HepG2 (cell line): ENCODE data around the gene CCDC117. TPM values are rescaled to one million over a fixed set of nuclear protein-coding genes. Genes with fewer than 3 reads are reported as not detected.
A peak's percentile ranks its signal among the peaks of the same experiment; 100 is the strongest.

Source experiments
- DMAP1 ChIP-seq: IDR thresholded peaks from 2 replicates; pipeline ENCODE4 v1.6.1; 2016
- DR1 ChIP-seq: sonication (generic); formaldehyde crosslinking; IDR thresholded peaks from 2 replicates; pipeline ENCODE4 v1.8.0; 2021; ENCODE audit warnings: mild to moderate bottlenecking, missing genetic modification reagents, inconsistent platforms
- HES4 ChIP-seq: sonication (generic); formaldehyde crosslinking; IDR thresholded peaks from 2 replicates; pipeline ENCODE4 v1.9.0; 2021; ENCODE audit warnings: mild to moderate bottlenecking, missing genetic modification reagents, borderline replicate concordance
- HNF4G ChIP-seq, 2 experiments: sonication (generic) in 1 of 2; formaldehyde crosslinking in 1 of 2; IDR thresholded peaks; 2 replicates each; pipeline versions ENCODE4 v1.4.0 to v1.6.1; 2011 to 2020; ENCODE audit warnings: borderline replicate concordance in 2 of 2, low read depth in 2 of 2, mild to moderate bottlenecking in 2 of 2, low read length in 1 of 2, missing genetic modification reagents in 1 of 2, moderate library complexity in 1 of 2
- MAFG ChIP-seq: sonication (generic); formaldehyde crosslinking; IDR thresholded peaks from 2 replicates; pipeline ENCODE4 v1.5.1; 2020; ENCODE audit warnings: mild to moderate bottlenecking, missing genetic modification reagents
- RBM22 ChIP-seq: fragments of 200-400 bp; formaldehyde crosslinking; optimal IDR thresholded peaks from 2 replicates; pipeline ENCODE3; 2017; ENCODE audit warnings: mild to moderate bottlenecking, low read length, moderate library complexity
- SMC3 ChIP-seq: IDR thresholded peaks from 2 replicates; pipeline ENCODE4 v1.6.1; 2011; ENCODE audit warnings: low read length, improper control_type of control experiment
- SRF ChIP-seq: IDR thresholded peaks from 2 replicates; pipeline ENCODE4 v1.6.1; 2011; ENCODE audit warnings: mild to moderate bottlenecking, low read depth, low read length, moderate library complexity
- ZNF235 ChIP-seq: sonication (generic); formaldehyde crosslinking; IDR thresholded peaks from 2 replicates; pipeline ENCODE4 v1.8.1; 2023; ENCODE audit warnings: mild to moderate bottlenecking, missing genetic modification reagents, borderline replicate concordance
- ZNF557 ChIP-seq: sonication (generic); formaldehyde crosslinking; IDR thresholded peaks from 2 replicates; pipeline ENCODE4 v1.4.0; 2020; ENCODE audit warnings: missing genetic modification reagents
- ZNF572 ChIP-seq: sonication (generic); formaldehyde crosslinking; IDR thresholded peaks from 2 replicates; pipeline ENCODE4 v1.5.1; 2020; ENCODE audit warnings: mild to moderate bottlenecking, missing genetic modification reagents
- ZNF792 ChIP-seq: IDR thresholded peaks from 2 replicates; pipeline ENCODE4 v1.6.1; 2016
- ZSCAN12 ChIP-seq: sonication (generic); formaldehyde crosslinking; IDR thresholded peaks from 2 replicates; pipeline ENCODE4 v1.9.0; 2021; ENCODE audit warnings: mild to moderate bottlenecking, missing genetic modification reagents
- polyA plus RNA-seq, 8 experiments: library from polyadenylated mRNA; depleted of rRNA in 3 of 8; stranded (reverse) in 7 of 8; unstranded in 1 of 8; fragments of >200 nt; fragmentation: Illumina TruSeq in 4 of 8; extraction: Trizol in 4 of 8; gene quantifications; 2 replicates each; pipeline versions ENCODE4 v1.2.1 to v1.2.3, GENCODE V29; 2011 to 2016; ENCODE audit warnings: low read depth in 4 of 8, missing spikeins in 1 of 8, mixed read lengths in 1 of 8; ENCODE audit not compliant: insufficient read depth in 1 of 8
- total RNA-seq, 5 experiments: library from RNA; depleted of rRNA; stranded (reverse); fragments of >200 nt; fragmentation: Illumina TruSeq; extraction: Trizol; gene quantifications; 2 replicates each; pipeline ENCODE4 v1.2.3, GENCODE V29; 2016; ENCODE audit warnings: low read depth in 1 of 5
- TF ChIP-seq, protein P1 (sequence below): sonication (generic); formaldehyde crosslinking; IDR thresholded peaks from 2 replicates; pipeline ENCODE4 v1.8.0; 2022; ENCODE audit warnings: missing genetic modification reagents, low read depth, mild to moderate bottlenecking, borderline replicate concordance
- TF ChIP-seq, protein P2 (sequence below): sonication (generic); formaldehyde crosslinking; IDR thresholded peaks from 2 replicates; pipeline ENCODE4; 2020; ENCODE audit warnings: missing genetic modification reagents, mild to moderate bottlenecking, borderline replicate concordance
- TF ChIP-seq, protein P3 (sequence below): sonication (generic); formaldehyde crosslinking; IDR thresholded peaks from 2 replicates; pipeline ENCODE4 v1.8.1; 2023; ENCODE audit warnings: mild to moderate bottlenecking, inconsistent platforms, moderate library complexity, missing genetic modification reagents, borderline replicate concordance
- TF ChIP-seq, protein P4 (sequence below): sonication (generic); formaldehyde crosslinking; IDR thresholded peaks from 2 replicates; pipeline ENCODE4 v1.4.0; 2020; ENCODE audit warnings: mild to moderate bottlenecking, missing genetic modification reagents

Gene CCDC117
- total and polyA plus RNA-seq, 2 of the 13 experiments (the other 11 are each of a cell fraction or from before 2014, with no cell fraction given) = 12.6 to 34.2 TPM

DNA sequence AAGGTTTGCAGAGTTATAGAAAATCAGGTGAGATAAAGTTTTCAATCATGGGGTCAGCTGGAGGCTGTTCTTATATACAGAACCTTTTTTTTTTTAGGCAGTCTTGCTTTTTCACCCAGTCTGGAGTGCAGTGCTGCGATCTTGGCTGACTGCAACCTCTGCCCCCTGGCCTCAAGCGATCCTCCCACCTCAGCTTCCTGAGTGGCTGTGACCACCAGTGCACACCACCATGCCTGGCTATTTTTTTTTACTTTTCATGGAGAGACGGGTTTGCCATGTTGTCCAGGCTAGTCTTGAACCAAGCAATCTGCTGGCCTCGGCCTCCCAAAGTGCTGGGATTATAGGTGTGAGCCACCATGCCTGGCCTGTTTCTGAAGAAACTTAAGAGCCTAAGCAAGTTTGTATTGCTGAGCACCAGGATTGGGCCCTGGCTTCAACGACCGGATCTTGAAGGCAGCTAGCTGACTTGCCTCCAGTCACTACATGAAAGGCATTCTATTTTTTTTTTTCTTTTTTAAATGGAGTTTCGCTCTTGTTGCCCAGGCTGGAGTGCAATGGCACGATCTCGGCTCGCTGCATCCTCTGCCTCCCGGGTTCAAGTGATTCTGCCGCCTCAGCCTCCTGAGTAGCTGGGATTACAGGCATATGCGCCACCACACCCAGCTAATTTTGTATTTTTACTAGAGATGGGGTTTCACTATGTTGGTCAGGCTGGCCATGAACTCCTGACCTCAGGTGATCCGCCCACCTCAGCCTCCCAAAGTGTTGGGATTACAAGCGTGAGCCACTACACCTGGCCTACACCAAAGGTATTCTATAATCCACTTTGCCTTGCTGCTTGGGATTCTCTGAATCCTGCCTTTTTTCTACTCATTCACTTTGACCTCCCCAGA, 20.2 kb downstream of the CCDC117 start (continued):
- TF ChIP-seq, protein P1, sequence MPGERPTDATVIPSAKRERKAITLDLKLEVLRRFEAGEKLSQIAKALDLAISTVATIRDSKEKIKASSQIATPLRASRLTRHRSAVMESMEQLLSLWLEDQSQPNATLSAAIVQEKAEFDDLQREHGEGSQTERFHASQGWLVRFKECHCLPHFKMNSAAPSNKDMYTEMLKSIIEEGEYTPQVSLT (CRISPR knock-in tag) = no peak
- TF ChIP-seq, protein P2, sequence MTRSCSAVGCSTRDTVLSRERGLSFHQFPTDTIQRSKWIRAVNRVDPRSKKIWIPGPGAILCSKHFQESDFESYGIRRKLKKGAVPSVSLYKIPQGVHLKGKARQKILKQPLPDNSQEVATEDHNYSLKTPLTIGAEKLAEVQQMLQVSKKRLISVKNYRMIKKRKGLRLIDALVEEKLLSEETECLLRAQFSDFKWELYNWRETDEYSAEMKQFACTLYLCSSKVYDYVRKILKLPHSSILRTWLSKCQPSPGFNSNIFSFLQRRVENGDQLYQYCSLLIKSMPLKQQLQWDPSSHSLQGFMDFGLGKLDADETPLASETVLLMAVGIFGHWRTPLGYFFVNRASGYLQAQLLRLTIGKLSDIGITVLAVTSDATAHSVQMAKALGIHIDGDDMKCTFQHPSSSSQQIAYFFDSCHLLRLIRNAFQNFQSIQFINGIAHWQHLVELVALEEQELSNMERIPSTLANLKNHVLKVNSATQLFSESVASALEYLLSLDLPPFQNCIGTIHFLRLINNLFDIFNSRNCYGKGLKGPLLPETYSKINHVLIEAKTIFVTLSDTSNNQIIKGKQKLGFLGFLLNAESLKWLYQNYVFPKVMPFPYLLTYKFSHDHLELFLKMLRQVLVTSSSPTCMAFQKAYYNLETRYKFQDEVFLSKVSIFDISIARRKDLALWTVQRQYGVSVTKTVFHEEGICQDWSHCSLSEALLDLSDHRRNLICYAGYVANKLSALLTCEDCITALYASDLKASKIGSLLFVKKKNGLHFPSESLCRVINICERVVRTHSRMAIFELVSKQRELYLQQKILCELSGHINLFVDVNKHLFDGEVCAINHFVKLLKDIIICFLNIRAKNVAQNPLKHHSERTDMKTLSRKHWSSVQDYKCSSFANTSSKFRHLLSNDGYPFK = no peak
- TF ChIP-seq, protein P3, sequence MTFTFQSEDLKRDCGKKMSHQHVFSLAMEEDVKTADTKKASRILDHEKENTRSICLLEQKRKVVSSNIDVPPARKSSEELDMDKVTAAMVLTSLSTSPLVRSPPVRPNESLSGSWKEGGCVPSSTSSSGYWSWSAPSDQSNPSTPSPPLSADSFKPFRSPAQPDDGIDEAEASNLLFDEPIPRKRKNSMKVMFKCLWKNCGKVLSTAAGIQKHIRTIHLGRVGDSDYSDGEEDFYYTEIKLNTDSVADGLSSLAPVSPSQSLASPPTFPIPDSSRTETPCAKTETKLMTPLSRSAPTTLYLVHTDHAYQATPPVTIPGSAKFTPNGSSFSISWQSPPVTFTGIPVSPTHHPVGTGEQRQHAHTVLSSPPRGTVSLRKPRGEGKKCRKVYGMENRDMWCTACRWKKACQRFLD (CRISPR knock-in tag) = no peak
- TF ChIP-seq, protein P4, sequence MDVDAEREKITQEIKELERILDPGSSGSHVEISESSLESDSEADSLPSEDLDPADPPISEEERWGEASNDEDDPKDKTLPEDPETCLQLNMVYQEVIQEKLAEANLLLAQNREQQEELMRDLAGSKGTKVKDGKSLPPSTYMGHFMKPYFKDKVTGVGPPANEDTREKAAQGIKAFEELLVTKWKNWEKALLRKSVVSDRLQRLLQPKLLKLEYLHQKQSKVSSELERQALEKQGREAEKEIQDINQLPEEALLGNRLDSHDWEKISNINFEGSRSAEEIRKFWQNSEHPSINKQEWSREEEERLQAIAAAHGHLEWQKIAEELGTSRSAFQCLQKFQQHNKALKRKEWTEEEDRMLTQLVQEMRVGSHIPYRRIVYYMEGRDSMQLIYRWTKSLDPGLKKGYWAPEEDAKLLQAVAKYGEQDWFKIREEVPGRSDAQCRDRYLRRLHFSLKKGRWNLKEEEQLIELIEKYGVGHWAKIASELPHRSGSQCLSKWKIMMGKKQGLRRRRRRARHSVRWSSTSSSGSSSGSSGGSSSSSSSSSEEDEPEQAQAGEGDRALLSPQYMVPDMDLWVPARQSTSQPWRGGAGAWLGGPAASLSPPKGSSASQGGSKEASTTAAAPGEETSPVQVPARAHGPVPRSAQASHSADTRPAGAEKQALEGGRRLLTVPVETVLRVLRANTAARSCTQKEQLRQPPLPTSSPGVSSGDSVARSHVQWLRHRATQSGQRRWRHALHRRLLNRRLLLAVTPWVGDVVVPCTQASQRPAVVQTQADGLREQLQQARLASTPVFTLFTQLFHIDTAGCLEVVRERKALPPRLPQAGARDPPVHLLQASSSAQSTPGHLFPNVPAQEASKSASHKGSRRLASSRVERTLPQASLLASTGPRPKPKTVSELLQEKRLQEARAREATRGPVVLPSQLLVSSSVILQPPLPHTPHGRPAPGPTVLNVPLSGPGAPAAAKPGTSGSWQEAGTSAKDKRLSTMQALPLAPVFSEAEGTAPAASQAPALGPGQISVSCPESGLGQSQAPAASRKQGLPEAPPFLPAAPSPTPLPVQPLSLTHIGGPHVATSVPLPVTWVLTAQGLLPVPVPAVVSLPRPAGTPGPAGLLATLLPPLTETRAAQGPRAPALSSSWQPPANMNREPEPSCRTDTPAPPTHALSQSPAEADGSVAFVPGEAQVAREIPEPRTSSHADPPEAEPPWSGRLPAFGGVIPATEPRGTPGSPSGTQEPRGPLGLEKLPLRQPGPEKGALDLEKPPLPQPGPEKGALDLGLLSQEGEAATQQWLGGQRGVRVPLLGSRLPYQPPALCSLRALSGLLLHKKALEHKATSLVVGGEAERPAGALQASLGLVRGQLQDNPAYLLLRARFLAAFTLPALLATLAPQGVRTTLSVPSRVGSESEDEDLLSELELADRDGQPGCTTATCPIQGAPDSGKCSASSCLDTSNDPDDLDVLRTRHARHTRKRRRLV (CRISPR knock-in tag) = no peak
- peak; percentile 99 for TF ChIP-seq RBM22
- TF ChIP-seq MAFG (CRISPR knock-in tag) = no peak
- no peak for TF ChIP-seq HNF4G (IDR thresholded peaks at IDR 0.05; ENCODE audit: borderline replicate concordance, low read depth, low read length)
- no peak for TF ChIP-seq HNF4G (CRISPR knock-in tag; IDR thresholded peaks at IDR 0.05; ENCODE audit: borderline replicate concordance, low read depth)
- no peak for TF ChIP-seq ZSCAN12 (CRISPR knock-in tag)
- TF ChIP-seq DR1 = no peak
- TF ChIP-seq HES4 (CRISPR knock-in tag) = no peak
- TF ChIP-seq ZNF235 (CRISPR knock-in tag) = no peak
- no peak for TF ChIP-seq ZNF557
- TF ChIP-seq ZNF792 (CRISPR knock-in tag) = no peak
- TF ChIP-seq SRF = no peak
- no peak for TF ChIP-seq SMC3
- TF ChIP-seq ZNF572 (CRISPR knock-in tag) = no peak
- TF ChIP-seq DMAP1 (CRISPR knock-in tag) = no peak
